IPS-NIHi7 (cell line): ENCODE data around the gene ACAA2.

Experiments used
- DNase-seq: peaks from one replicate; pipeline ENCODE4 v3.0.0; 2012; ENCODE audit warnings: mixed read lengths; ENCODE audit errors: extremely low spot score

The ACAA2 gene, protein sequence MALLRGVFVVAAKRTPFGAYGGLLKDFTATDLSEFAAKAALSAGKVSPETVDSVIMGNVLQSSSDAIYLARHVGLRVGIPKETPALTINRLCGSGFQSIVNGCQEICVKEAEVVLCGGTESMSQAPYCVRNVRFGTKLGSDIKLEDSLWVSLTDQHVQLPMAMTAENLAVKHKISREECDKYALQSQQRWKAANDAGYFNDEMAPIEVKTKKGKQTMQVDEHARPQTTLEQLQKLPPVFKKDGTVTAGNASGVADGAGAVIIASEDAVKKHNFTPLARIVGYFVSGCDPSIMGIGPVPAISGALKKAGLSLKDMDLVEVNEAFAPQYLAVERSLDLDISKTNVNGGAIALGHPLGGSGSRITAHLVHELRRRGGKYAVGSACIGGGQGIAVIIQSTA

DNA sequence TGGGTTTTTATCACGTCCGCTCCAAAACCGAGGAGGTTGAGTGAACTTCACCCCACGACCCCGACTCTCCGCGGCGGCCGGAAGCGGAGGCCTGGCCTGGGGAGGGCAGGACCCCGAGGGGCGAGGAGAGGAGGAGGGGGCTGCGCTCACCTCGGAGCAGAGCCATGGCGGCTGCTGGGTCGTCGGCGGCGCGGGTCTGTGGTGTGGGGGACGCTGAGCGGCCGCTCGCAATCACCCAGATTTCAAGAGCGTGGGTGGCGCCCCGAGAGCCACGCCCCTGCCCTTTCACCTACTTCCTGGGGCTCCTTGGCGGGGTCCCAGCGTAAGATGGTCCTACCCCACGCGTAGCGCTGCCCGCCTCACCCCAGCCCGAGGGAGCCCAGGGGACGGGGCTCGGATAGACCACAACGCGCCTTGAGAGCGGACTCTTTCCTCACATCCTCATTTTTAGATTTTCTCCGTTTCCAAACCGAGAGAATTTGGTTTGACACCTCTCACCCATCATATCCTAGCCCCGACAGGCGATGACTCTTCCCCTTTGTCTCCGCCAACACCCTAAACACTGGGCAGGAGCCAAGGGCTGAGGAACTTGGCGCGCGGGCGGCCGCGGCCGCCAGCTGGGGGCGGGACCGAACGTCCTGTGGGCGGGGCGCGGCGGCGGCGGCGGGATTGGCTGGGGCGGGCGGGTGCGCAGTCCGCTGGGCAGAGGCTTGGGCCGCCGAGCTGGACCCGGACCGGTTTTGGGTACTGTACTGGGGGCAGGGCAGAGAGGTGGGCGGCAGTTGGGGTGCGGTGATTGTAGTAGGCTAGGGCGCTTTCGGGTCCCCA is at the start of gene ACAA2:
Gene ACAA2 (minus strand): TSS at position 215 of the 828 bp plus-strand sequence. CDS start 49 bp downstream, at position 166.
- peak; percentile 85 for DNase-seq

GRCh38 chr18:49862656-49863385 is 49.5 kb upstream of the ACAA2 start:
- no peak for DNase-seq

- DNase-seq = no peak
Observed at GRCh38 chr18:49861659-49862058, 48.3 kb upstream of the ACAA2 start.

DNA sequence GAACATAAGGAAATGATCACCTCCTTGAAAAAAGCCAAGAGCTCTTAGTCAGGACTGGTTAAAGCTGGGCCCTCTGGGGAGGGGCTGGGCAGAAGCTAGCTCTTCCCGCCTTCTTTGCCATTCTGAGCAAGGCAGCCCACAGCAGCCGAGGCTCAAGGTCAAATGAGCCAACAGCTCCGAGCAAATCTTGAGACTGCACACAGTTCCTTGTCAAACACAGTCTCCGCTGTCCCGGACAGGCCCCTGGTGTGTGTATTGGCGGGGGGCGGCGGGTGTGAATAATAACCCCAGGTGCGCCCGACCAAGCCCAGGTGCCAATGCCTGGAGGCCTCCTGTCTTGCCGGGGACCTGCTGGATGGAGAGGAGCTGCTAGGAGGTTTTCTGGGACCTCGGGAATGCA is 46.4 kb upstream of the ACAA2 start:
- DNase-seq = no peak

GRCh38 chr18:49859021-49859359 is 45.7 kb upstream of the ACAA2 start:
- no peak for DNase-seq

- DNase-seq = peak; percentile 87
Observed at GRCh38 chr18:49858309-49859020, 45.1 kb upstream of the ACAA2 start.

GRCh38 chr18:49857708-49858107 is 44.4 kb upstream of the ACAA2 start:
- DNase-seq = no peak

DNA sequence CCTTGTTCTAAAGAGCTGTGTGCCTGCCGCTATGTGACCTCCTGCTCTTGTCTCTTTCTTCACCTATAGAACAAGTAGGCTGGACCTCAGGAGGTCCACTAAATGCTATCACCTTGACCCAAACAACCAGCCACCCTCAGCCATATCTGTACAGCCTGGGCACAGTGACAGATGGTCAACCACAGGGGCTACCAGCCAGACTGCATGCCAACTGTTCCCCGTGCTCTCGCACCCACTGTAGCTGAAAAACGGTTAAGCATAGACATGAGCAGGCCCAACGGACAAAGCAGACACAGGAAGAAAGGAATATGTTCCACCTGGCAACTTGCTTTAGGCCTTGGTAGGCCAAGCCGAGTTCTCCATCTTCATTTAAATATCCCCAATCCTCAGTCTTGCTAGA is 43.2 kb upstream of the ACAA2 start:
- no peak for DNase-seq

DNA sequence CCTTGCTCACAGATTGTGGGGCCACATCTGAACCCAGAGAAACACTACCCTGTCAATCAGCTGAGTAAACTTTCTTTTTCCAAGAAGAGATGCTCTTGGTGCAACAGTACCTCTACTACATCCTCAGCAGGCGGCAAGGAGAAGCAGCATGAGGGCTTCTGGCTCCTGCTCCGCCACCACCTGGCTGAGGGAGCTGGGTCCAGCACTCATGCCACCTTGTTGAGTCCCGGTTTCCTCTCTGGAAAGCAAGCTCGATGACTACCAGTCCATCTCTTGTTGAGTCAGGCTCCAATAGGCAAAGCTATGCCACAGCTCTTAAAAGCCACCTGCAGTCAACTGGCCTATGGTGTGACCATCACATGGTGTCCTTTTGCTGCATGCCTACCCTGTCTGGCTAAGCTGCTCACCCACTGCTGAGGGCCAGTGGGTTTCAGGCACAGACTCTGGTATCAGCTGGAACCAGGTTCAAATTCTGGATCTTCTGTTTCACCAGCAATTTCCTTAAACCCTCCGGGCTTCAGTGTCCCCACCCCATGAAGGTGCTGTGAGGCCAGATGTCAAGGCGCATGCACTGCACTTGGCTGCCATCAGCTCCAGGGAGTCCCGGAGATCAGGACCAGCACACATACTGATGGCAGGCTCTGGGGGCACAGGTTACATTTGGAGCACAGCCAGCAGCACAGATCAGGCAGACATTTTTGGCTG is 42.5 kb upstream of the ACAA2 start:
- no peak for DNase-seq

- DNase-seq = no peak
Observed at GRCh38 chr18:49854681-49855080, 41.3 kb upstream of the ACAA2 start.

DNA sequence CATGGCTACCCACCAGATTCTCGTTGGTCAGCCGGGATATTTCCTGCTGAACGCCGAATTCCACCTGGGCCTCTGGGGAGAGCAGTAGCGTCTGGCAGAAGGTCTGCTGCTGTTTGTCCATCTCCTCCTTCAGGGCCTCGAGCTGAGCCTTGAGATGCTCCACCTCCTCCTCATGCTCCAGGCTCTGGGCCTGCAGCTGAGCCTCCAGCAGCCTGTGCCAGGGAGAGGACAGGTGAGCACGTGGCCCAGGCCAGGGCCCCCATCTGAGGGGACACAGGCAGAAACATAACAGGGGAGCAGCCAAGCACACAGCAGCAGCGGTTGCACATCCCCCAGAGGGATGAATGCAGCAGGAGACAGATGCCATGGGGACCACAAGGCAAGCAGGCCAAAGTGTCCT is 40.1 kb upstream of the ACAA2 start:
- no peak for DNase-seq

DNA sequence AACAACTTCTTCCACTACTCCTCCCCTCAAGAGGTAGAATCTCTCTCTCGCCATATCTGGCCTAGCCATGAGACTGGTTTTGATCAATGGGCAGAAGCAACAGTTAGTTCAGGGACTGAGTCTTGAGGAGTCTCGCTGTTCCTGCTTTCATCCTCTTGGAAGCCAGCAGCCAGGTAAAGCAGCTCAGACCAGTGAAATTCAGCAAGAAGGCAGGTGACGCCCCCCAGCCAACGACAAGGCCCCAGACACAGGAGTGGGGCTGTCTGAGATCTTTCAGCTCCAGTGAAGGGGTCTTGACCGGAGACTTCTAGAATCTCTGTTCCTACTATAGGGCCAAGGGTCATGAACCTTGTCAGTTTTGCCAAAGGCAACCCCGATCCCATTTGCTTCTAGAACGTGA is 39.7 kb upstream of the ACAA2 start:
- DNase-seq = no peak

DNA sequence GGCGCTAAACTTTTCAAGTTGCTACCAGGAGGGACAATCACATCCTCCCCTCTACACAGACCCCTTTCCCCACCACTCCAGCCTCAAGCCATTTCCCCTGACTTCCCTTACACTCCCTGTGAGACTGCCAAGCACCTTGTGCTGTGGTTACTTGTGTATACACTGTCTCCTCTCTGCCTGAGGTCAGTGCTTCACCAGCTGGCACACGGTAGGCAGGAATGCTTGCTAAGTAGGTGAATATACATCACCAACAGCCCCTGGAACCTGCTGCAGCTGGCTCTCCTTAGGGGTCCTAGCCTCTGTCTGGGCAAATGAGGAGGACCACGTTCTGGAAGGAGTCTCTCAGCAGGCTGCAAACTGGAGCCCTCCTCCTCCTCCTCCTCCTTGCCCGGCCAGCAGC is 38.3 kb upstream of the ACAA2 start:
- no peak for DNase-seq

DNA sequence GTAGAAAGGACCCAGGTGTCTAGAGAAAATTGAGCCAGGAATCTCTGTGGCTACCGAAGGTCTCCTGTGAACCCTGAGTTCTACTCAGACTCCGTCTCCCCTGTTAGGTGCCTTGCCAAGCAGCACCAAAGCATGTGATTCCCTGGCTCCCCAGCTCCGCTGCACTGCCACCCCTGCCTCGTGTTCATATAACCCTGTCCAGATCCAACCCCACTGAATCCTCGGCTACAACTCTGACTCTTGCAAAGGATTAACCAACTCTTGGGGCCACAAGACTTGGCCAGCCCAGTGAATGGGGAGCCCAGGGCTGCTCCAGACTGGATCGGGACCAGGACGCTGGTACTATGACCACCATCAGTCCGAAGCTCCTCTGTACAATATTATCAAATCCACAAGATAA is 37.3 kb upstream of the ACAA2 start:
- no peak for DNase-seq

- DNase-seq = peak; percentile 92
Observed at GRCh38 chr18:49849331-49850217, 36.2 kb upstream of the ACAA2 start.

- DNase-seq = no peak
Observed at GRCh38 chr18:49848115-49848514, 34.8 kb upstream of the ACAA2 start.

DNA sequence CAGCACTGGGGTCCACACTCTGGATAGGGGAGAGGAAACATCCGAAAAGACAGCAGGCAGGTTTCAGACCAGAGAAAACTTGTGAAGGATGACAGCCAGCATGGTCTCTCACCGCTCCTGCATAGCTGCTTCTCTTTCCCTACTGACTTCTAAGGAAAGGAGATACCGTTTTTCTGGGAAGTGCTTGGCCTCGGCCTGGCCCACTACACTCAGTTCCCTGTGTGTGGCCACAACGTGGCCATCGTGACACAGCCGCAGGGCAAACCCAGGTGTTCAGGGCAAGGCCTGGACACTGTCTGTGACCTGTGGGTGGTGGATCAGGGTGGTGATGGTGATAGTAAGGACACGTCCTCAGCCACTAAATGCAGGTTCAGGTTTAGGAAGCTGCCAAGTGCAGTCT is 34.2 kb upstream of the ACAA2 start:
- DNase-seq = no peak

DNA sequence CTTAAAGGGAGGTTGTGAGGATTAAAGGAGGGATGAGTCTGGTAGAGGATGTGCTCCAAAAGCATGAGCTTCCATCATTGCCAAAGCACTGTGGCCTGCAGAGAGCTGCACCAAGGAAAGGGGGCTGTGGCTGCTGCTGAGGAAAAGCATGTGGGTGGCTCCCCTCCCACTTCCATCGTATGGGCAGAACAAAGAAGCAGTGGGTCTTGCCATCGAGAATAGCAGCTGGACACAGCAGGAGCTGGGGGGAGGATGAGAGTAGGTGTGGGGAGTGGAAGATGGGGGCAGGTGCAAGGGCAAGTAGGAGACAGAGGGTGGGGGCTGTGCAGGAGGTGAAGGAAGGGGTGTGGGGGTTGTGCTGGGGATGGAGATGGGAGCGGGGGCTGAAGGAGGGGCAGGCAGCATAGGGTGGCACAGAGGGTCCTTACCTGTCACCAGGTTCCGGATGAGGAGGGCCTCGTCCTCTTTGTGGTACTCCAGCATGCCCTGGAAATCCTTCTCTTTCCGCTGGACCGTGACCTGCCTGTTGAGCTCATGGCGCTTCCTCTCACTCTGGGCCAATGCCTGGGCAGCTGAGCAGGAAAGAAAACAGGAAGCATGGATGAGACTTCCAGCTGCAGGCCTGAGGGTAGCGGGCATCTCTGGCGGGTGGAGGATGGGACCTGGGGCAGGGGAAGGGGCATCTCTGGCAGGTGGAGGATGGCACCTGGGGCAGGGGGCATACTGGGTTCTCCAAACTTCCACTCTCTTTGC is 33.6 kb upstream of the ACAA2 start:
- DNase-seq = no peak

GRCh38 chr18:49846361-49846662 is 33.0 kb upstream of the ACAA2 start:
- DNase-seq = no peak
